ENCODE measurements around the gene PAQR4.

PAQR4 gene

GRCh38 chr16:3015865-3016521 is 46.8 kb downstream of the PAQR4 start:
- no peak for TF ChIP-seq CTCF (IDR thresholded peaks at IDR 0.05; ENCODE audit: extremely low read depth, missing control alignments)
- no peak for DNase-seq (ENCODE audit: low spot score)

- no peak for DNase-seq (ENCODE audit: low spot score)
- no peak for TF ChIP-seq CTCF (IDR thresholded peaks at IDR 0.05; ENCODE audit: extremely low read depth, missing control alignments)
Measured at GRCh38 chr16:3017344-3017743, 48.2 kb downstream of the PAQR4 start.

- peak; percentile 7 for TF ChIP-seq CTCF (IDR thresholded peaks at IDR 0.05; ENCODE audit: extremely low read depth, missing control alignments)
- DNase-seq (ENCODE audit: low spot score), result no peak
Measured at GRCh38 chr16:3017794-3018506, 48.8 kb downstream of the PAQR4 start, which contains the start of gene CLDN6. CLDN6 (minus strand) TSS chr16:3018183; CDS start chr16:3016021, 2,162 bp downstream.

- no peak for TF ChIP-seq CTCF (IDR thresholded peaks at IDR 0.05; ENCODE audit: extremely low read depth, missing control alignments)
- no peak for DNase-seq (ENCODE audit: low spot score)
Measured at GRCh38 chr16:3019594-3020246, 50.6 kb downstream of the PAQR4 start.

GRCh38 chr16:3020247-3020603 is 51.1 kb downstream of the PAQR4 start, which contains the start of gene TNFRSF12A:
TNFRSF12A (plus strand) TSS chr16:3020368; CDS start chr16:3020398, 30 bp downstream.
- peak; percentile 95 for DNase-seq (ENCODE audit: low spot score)
- no peak for TF ChIP-seq CTCF (IDR thresholded peaks at IDR 0.05; ENCODE audit: extremely low read depth, missing control alignments)

- no peak for TF ChIP-seq CTCF (IDR thresholded peaks at IDR 0.05; ENCODE audit: extremely low read depth, missing control alignments)
- no peak for DNase-seq (ENCODE audit: low spot score)
Measured at GRCh38 chr16:3020604-3021448, 51.7 kb downstream of the PAQR4 start.

All from GM20000 (cell line).